Jurkat, Clone E6-1 (cell line): ENCODE results near the gene ALG1L2.
"Not testable (repeated sequence)": the region's sequence is repeated elsewhere in the genome, so short reads cannot be mapped to it uniquely, and the experiment has no call there.

Experiments used
- DNase-seq: peaks from one replicate; pipeline ENCODE4 v3.0.0-alpha.2; 2011; ENCODE audit warnings: low read depth, low spot score
- H3K4me3 ChIP-seq: 2 replicates; pipeline ENCODE4 v1.5.1; 2011; ENCODE audit warnings: mild to moderate bottlenecking, low read length, control low read depth, moderate library complexity

ALG1L2 gene

GRCh38 chr3:130090681-130091080 lies 9.1 kb downstream of the ALG1L2 start:
- not testable (repeated sequence) for DNase-seq, H3K4me3 ChIP-seq

- no peak for DNase-seq
- no peak overlapping the region for H3K4me3 ChIP-seq
These were observed 10.3 kb downstream of the ALG1L2 start for GRCh38 chr3:130091958-130092357.

GRCh38 chr3:130093741-130094391 lies 12.2 kb downstream of the ALG1L2 start:
- no peak for DNase-seq

GRCh38 chr3:130094491-130094941 lies 12.9 kb downstream of the ALG1L2 start:
- not testable (repeated sequence) for H3K4me3 ChIP-seq, DNase-seq

More at GRCh38 chr3:130093741-130094391, 12.2 kb downstream of the ALG1L2 start:
- H3K4me3 ChIP-seq = no peak overlapping the region

GRCh38 chr3:130095858-130096257 lies 14.2 kb downstream of the ALG1L2 start:
- not testable (repeated sequence) for DNase-seq, H3K4me3 ChIP-seq

GRCh38 chr3:130097096-130097495 lies 15.5 kb downstream of the ALG1L2 start:
- not testable (repeated sequence) for H3K4me3 ChIP-seq, DNase-seq

- not testable (repeated sequence) for H3K4me3 ChIP-seq
- peak; percentile 32 for DNase-seq
These were observed 16.3 kb downstream of the ALG1L2 start for GRCh38 chr3:130097690-130098638.

DNA sequence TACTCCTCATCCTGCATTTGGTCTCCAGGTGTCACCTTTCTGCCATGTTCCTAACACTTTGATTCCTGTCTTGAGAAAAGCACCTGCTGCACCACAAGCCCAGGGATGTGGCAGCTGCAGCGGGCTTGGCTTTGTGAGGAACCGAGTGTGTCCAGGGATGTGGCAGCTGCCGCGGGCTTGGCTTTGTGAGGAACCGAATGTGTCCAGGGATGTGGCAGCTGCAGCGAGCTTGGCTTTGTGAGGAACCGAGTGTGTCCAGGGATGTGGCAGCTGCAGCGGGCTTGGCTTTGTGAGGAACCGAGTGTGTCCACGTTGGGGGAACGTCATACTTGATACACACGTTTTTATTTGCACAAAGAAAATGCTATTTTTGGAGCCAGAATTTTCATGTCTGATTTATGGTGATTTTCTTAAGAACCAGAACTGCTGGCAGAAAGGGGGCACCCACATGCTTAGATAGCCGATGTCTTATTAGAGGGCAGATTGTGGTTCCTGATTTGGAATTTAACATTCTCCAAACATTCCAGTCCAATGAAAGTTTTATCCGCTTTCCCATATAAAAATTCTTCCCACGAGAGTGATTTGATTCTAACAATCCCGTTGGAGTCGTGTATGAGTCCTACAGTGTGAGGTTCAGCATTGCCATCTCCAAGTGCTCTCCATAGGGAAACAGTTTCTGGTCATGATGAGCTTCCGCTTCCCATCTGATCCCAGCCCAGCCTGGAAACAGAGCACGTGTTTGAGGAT lies 17.2 kb downstream of the ALG1L2 start:
- H3K4me3 ChIP-seq, DNase-seq: not testable (repeated sequence)

GRCh38 chr3:130102545-130102944 lies 20.9 kb downstream of the ALG1L2 start:
- DNase-seq, H3K4me3 ChIP-seq: not testable (repeated sequence)

GRCh38 chr3:130104191-130104590 lies 22.6 kb downstream of the ALG1L2 start:
- not testable (repeated sequence) for H3K4me3 ChIP-seq, DNase-seq

DNA sequence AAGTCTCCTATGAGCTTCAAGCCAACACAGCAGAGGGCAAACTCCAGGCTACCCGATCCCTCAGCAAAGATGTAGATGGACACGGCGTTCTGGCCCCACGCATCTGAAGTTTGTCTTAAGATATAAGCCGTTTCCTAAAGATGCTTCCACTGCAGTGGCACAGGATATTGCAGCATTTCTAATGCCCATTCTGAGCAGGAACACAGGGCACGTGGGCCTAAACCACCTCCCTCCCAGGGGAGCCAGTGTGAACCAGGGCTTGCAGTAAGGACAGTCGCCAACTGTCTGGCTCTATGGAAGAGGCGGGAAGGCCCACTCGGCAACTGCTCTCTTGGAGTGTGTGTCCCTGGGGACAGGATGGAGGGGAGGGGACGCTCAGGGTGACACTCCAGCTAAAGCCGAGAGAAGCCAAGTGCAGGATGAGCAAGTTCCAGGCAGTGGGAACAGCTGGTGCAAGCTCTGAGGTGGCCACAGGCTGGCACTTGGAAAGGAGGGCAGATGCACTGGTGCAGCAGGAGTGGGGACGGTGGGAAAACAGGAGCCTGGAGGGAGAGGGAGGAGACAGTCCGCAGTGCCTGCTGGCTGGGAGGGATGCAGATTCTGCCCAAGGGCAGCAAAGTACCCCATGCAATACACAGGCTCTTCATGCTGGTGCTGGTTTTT lies 25.8 kb downstream of the ALG1L2 start:
- H3K4me3 ChIP-seq, DNase-seq: not testable (repeated sequence)

DNA sequence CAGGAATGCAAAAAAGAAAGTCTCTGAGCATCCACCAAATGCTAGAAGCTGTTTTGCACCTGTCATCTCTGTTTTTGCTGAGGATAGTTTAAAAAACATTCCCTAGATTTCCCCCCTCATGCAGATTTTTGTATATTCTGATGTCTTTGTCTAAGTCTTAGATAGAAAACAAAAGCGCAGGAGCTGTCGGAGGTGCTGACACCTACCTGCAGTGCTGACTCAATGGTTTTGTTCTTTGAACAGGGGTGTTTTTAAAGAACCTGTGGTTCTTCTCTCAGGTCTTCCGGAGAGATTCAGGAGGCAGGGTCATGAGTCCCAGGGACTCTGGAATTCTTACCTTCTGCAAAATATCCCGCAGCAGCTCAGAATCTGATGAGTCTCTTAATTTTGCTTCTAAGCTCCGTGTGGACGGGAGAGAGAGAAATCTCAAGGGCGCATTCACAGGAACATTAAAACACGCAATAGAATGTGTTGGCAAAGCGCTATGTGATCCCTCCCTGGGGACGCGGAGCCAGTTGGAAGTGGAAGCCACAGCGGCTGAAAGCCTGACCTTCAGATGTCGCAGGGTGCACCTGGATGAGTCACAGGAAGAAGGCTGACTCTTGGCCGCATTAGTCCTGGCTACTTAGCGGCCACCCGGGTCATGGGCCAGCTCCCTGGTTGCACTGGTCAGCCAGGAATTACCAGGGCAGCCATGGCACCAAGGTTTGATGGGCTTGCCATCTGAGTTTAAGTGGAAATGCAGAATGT lies 27.4 kb downstream of the ALG1L2 start:
- DNase-seq, H3K4me3 ChIP-seq: not testable (repeated sequence)

DNA sequence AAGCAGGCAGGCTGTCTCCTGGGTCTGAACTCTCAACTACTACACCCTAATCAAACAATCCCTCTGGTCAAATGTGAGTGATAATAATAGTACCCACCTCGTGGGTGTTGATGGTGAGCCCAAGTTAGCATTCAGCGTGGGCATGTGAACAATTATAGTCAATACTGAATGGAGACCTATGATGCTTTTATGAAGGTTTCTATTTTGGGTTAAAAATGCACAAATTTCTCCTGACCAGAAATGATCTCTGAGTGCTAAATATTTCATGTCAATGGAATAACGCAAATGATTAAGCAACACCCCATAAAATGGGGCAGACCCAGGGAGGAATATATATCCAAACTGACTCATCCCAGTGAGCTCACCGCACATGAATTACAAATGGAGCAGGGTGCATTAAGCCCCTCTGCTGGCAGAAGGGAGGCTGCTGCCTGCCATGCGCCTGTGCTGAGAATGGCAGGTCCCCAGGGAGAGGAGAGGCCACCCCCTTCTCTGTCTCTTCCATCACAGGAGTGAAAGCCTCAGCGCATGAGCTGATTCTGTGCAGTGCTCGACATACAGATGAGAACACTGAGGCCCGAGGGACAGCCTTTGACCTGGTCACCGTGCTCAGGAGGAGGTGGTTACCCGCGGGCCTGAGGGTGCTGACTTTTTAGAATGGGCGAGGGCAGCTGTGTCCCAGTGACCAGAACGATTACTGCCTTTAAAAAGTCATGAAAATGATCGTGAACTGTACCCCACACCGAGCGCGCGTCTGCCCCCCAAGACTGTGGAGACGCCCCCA lies 28.9 kb downstream of the ALG1L2 start:
- H3K4me3 ChIP-seq = peak overlapping the region; percentile 70
- not testable (repeated sequence) for DNase-seq

DNA sequence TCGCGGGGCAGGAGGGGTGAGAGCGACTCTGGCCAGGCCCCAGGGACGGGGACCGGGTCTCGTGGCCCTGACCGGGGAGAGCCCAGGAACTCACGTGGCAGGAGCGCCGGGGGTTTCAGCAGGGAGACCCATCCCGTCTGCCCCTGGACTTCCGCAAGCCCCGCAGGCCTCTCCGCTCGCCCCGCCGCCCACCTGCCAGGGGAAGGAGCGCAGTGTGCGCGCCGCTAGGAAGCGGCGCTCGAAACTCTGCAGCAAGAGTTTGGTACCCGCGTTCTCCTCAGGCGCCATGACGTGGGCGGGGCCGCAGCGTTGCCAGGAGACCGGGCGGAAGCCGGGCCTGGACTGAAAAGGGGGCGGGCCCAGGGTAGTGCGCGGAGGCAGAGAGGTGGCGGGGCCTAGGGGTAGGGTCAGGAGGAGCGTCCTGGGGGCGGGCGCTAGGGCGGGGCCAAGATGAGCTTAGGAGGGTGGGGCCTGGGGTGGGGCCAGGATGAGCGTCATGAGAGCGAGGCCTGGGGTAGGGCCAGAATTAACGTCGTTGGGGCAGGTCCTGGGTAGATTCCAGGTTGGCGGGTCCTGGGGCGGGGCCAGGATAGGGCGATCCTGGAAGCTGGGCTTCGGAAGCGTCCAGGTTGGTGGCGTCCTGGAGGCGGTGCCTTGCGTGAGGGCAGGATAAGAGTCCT lies 29.7 kb downstream of the ALG1L2 start:
- DNase-seq = peak; percentile 91
- peak overlapping the region; percentile 70 for H3K4me3 ChIP-seq

- peak; percentile 80 for DNase-seq
- peak overlapping the region; percentile 70 for H3K4me3 ChIP-seq
These were observed 30.5 kb downstream of the ALG1L2 start for GRCh38 chr3:130111865-130112747.

DNA sequence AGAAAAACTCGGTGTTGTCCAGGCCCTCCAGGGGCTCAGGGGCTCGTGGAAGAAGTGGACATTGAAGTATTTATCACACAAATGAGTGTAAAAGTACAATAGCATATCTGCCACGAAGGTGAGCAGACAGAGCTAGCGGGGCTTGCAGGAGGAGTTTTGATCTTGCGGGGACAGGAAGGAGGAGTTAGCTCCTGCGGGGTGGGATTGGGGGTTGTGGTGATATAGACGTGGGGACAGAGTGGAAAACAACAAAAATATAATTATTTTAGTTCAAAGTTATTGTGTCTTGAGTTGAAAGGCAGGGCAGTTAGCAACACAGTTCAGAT lies 31.1 kb downstream of the ALG1L2 start:
- peak overlapping the region; percentile 53 for H3K4me3 ChIP-seq
- not testable (repeated sequence) for DNase-seq
